Ishikawa (cell line): Measurements from ENCODE around the gene AGAP3.

Source experiments
- EP300 ChIP-seq: IDR thresholded peaks from 2 replicates; pipeline ENCODE4 v1.6.1; 2012; ENCODE audit warnings: borderline replicate concordance
- RAD21 ChIP-seq: IDR thresholded peaks from 2 replicates; pipeline ENCODE4 v1.6.1; 2012; ENCODE audit warnings: low read depth
- REST ChIP-seq: IDR thresholded peaks from 2 replicates; pipeline ENCODE4 v1.6.1; 2012; ENCODE audit warnings: low read depth, mild to moderate bottlenecking
- YY1 ChIP-seq: IDR thresholded peaks from 2 replicates; pipeline ENCODE4 v1.6.1; 2012; ENCODE audit warnings: low read depth

GRCh38 chr7:151038951-151039849 is 47.1 kb upstream of the AGAP3 start:
- TF ChIP-seq REST (no peak), EP300 (no peak), RAD21 (no peak), YY1 (no peak)
